Common myeloid progenitor, CD34-positive (primary cell): ENCODE measurements around the gene GRK4.

ENCODE experiments used
- CTCF ChIA-PET: fragments of 350-600 bp; sonication (Branson Sonifier 250); formaldehyde crosslinking; loops from one replicate; lab custom pipeline; 2021; ENCODE audit warnings: antibody characterized with exemption; lab: Charles Lee
- POLR2A ChIA-PET: fragments of 350-600 bp; sonication (Branson Sonifier 250); formaldehyde crosslinking; loops from one replicate; lab custom pipeline; 2021; ENCODE audit warnings: antibody characterized with exemption; lab: Charles Lee
- DNase-seq, 3 donors: peaks; one replicate each; pipeline versions ENCODE4 v3.0.0 to v3.0.0-alpha.2; 2013
- H3K27ac ChIP-seq, 2 experiments: 1 replicate in 1 of 2; 2 replicates in 1 of 2; pipeline ENCODE4 v1.7.0; 2013; ENCODE audit warnings: inconsistent platforms in 2 of 2, low read length in 2 of 2, mild to moderate bottlenecking in 2 of 2, low read depth in 1 of 2, moderate library complexity in 1 of 2; ENCODE audit not compliant: severe bottlenecking in 2 of 2, insufficient read depth in 1 of 2, poor library complexity in 1 of 2
- H3K27me3 ChIP-seq, 5 experiments: replicated peaks in 2 of 5; 1 replicate in 3 of 5; 2 replicates in 2 of 5; pipeline versions ENCODE4 v1.6.1 to v1.7.0; 2013; ENCODE audit warnings: low read length in 4 of 5, mild to moderate bottlenecking in 2 of 5, moderate library complexity in 2 of 5, inconsistent platforms in 1 of 5; ENCODE audit not compliant: insufficient read depth in 5 of 5, control insufficient read depth in 4 of 5
- H3K36me3 ChIP-seq, 4 experiments: 1 replicate in 2 of 4; 2 replicates in 2 of 4; pipeline versions ENCODE4 v1.6.1 to v1.7.0; 2013; ENCODE audit warnings: low read length in 3 of 4, control low read depth in 1 of 4, mild to moderate bottlenecking in 1 of 4; ENCODE audit not compliant: control insufficient read depth in 4 of 4, insufficient read depth in 4 of 4
- H3K4me1 ChIP-seq, 4 experiments: 1 replicate in 3 of 4; 2 replicates in 1 of 4; pipeline versions ENCODE4 v1.6.1 to v1.7.1; 2013; ENCODE audit warnings: low read length in 3 of 4, mild to moderate bottlenecking in 3 of 4, control low read depth in 1 of 4, inconsistent platforms in 1 of 4, moderate library complexity in 1 of 4; ENCODE audit not compliant: control insufficient read depth in 4 of 4, insufficient read depth in 4 of 4; ENCODE audit errors: control extremely low read depth in 1 of 4
- H3K4me3 ChIP-seq, 7 experiments: 1 replicate in 4 of 7; 2 replicates in 3 of 7; pipeline versions ENCODE4 v1.5.1 to v1.7.0; 2013; ENCODE audit warnings: mild to moderate bottlenecking in 7 of 7, low read length in 6 of 7, moderate library complexity in 6 of 7, inconsistent platforms in 2 of 7, low read depth in 2 of 7, control low read depth in 1 of 7; ENCODE audit not compliant: insufficient read depth in 4 of 7, control insufficient read depth in 1 of 7; ENCODE audit errors: extremely low read depth in 1 of 7
- H3K9me3 ChIP-seq, 5 experiments: 1 replicate in 4 of 5; 2 replicates in 1 of 5; pipeline versions ENCODE4 v1.6.1 to v1.7.1; 2013; ENCODE audit warnings: low read length in 4 of 5, mild to moderate bottlenecking in 2 of 5, inconsistent platforms in 1 of 5, low read depth in 1 of 5, moderate library complexity in 1 of 5; ENCODE audit not compliant: control insufficient read depth in 4 of 5, insufficient read depth in 2 of 5; ENCODE audit errors: control extremely low read depth in 1 of 5
- WGBS: methylation state at CpG from one replicate; pipeline ENCODE4 v1.1.5; 2013; ENCODE audit not compliant: insufficient coverage; 5-methylcytosine and 5-hydroxymethylcytosine counted together

Gene GRK4

DNA sequence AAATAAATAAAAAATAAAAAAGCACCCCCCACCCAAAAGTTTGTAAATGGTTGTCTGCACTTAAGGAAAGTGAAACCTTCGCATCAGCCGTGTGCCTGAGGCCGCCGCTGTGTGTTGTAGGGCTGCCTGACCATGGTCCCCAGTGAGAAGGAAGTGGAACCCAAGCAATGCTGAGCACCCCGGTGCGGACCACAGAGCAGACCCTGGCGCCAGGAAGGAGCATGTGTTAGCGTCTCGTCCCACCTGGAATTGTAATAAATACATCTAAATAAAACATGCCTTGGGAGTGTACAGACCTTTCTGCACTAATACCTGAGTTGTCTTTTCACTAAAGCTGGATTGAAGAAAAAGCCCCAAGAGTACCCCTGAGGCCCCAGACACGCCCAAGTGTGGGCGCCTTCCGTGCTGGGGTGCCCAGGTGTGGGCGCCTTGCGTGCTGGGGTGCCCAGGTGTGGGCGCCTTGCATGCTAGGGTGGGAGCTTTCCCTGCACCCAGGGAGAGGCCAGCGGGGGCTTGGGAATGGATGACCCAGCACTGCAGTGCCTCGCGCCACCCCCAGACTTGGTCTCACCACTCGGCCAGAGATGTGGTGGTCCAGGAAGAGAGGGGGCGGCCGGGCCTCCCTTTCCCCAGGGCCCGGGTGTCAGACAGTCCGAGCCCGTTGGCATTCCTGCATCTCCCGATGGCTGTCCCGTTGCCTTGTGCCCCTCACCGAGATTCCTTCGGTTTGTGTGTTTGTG lies 77.3 kb downstream of the GRK4 start:
- WGBS = 86% methylated on average over 23 of the region's 28 CpGs
- Histone ChIP-seq H3K4me1 (peaks cover 3 to 52% (median 34%) of the 10 kb centered on the region in 4 experiments), H3K27me3 (no peaks in the 10 kb centered on the region), H3K36me3 (no peaks in the 10 kb centered on the region), H3K4me3 (peak overlapping the region in 4 of 7 experiments; percentile 48 to 82 (median 71)), H3K9me3 (no peaks in the 10 kb centered on the region), H3K27ac (no peak overlapping the region)
- DNase-seq = no peak
- ChIA-PET CTCF (interaction anchor here (1.0 to 1.5 kb wide), 3 partner anchors 8 to 63 kb away, joined by 3 to 5 read pairs (median 3); no protein-coding TSS in a partner anchor), POLR2A (no interaction called here)

DNA sequence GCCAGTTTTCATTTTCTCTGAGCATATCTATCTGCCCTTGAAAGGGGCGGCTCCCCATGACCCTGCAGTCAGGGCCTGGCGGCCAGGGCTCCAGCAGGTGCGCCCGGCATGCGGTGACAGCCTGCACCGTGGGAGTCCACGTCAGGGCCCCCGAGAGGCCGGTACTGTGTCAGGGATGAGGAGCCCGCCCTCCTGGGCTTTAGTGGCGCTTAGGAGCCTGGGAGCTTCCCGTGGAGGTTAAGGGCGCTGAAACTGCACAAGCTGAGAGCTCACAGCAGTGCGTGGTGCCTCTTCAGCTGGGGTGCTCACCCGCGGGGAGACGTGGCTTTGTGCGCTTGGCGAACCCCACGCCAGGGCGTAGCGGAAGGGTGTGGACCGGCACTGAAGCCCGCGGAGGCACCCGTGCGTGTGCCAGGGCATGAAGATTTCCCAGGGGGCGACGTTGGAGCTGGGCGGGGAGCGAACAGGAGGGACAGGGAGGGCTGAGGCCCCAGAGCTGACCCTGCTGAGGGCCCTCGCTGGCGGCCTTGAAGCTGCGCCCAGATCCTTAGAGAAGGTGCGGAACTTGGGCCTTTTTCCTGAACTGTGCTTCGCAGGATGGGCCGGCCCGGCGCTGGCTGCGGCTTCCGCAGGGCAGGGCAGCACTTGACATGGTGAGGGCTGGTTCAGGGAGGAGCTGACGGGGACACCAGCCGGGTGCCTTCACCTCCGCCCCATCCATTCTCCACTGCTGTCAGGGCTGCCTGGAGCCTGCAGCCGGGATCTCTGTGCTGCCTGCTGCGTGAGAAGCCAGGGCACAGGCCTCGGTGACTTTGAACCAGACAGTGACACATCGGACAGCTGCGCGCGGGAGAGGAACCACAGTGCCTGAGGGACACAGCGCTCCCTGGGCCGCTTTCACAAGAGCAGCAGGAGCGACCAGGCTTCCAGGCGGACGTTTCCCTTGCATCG lies 78.1 kb downstream of the GRK4 start:
- WGBS = 12% methylated on average over 42 of the region's 57 CpGs
- Histone ChIP-seq H3K36me3 (no peaks in the 10 kb centered on the region), H3K9me3 (no peaks in the 10 kb centered on the region), H3K4me1 (peaks cover 6 to 57% (median 36%) of the 10 kb centered on the region in 4 experiments), H3K27ac (peak overlapping the region in 1 of 2 experiments; percentile 39), H3K27me3 (no peaks in the 10 kb centered on the region), H3K4me3 (peak overlapping the region in 6 of 7 experiments; percentile 30 to 82 (median 57))
- peak; percentile 54 to 78 (median 74) for DNase-seq
- ChIA-PET POLR2A (interaction anchor here (0.8 kb wide), 1 partner anchor 12 kb away, joined by 3 read pairs; no protein-coding TSS in a partner anchor), CTCF (interaction anchor here (0.6 to 1.3 kb wide), 6 partner anchors 9 to 78 kb away, joined by 3 to 5 read pairs (median 3); partner anchors contain the start of genes GRK4 and NOP14)

DNA sequence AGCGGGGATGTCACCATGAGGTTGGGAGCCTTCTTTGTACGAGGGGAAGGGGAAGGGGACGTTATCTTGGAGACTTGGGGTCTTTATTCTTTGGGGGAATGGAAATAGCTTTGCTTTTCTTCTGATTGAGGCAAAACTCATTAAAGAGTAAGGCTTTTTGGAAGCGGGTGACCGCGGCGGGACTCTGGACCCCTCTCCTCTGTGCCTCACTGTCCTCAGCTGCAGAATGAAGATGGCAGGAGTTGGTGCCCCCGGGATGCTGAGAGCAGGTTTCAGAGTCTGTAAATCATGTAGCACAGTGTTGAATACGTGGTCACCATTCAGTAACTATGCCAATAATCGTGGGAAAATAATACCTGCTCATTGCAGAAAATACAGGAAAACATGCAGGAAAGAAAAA lies 78.9 kb downstream of the GRK4 start:
- POLR2A ChIA-PET = no interaction called here
- H3K4me3 ChIP-seq = peak overlapping the region in 5 of 7 experiments; percentile 30 to 82 (median 66)
- H3K4me1 ChIP-seq = peaks cover 6 to 55% (median 36%) of the 10 kb centered on the region in 4 experiments
- no peaks in the 10 kb centered on the region for H3K36me3 ChIP-seq
- DNase-seq = no peak
- CTCF ChIA-PET = interaction anchor here (0.6 to 1.3 kb wide), 4 partner anchors 41 to 79 kb away, joined by 3 to 5 read pairs (median 3); partner anchors contain the start of genes GRK4 and NOP14
- H3K27me3 ChIP-seq = no peaks in the 10 kb centered on the region
- H3K27ac ChIP-seq = peak overlapping the region in 1 of 2 experiments; percentile 39
- H3K9me3 ChIP-seq = no peaks in the 10 kb centered on the region
- 51% methylated on average over 10 of the region's 10 CpGs for whole genome bisulfite sequencing

DNA sequence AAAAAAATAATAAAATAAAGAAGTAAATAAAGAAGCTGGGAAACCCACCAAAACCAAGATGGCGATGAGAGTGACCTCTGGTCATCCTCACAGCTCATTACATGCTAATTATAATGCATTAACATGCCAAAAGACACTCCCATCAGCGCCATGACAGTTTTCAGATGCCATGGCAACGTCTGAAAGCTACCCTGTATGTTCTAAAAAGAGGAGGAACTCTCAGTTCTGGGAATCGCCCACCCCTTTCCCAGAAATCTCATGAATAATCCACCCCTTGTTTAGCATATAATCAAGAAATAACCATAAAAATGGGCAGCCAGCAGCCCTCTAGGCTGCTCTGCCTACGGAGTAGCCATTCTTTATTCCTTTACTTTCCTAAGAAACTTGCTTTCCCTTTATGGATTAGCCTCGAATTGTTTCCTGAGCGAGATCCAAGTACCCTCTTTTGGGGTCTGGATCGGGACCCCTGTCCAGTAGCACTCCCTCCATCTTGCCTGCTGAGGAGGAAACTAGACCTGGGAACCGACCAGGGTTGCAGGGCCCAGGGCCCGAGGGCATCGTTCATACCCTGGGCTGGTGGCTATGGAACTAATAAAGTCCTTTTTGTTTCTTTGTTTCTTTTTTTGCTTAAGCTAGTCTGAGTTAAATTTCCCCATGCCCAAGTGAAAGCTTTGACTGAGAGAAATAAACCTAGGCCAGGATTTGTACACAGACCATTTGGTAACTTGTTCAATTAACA lies 80.1 kb downstream of the GRK4 start:
- no peaks in the 10 kb centered on the region for H3K9me3 ChIP-seq
- ChIA-PET POLR2A (interaction anchor here (0.6 to 0.7 kb wide), 2 partner anchors 39 to 80 kb away, joined by 3 read pairs; no protein-coding TSS in a partner anchor), CTCF (interaction anchor here (0.6 to 4.0 kb wide), 8 partner anchors 9 to 89 kb away, joined by 3 to 15 read pairs (median 4); partner anchors contain the start of gene HTT-AS)
- H3K27ac ChIP-seq = no peak overlapping the region
- no peaks in the 10 kb centered on the region for H3K36me3 ChIP-seq
- 91% methylated on average over 9 of the region's 11 CpGs for WGBS
- DNase-seq = no peak
- no peaks in the 10 kb centered on the region for H3K27me3 ChIP-seq
- H3K4me3 ChIP-seq = no peak overlapping the region
- H3K4me1 ChIP-seq = peaks cover 6 to 49% (median 28%) of the 10 kb centered on the region in 4 experiments

DNA sequence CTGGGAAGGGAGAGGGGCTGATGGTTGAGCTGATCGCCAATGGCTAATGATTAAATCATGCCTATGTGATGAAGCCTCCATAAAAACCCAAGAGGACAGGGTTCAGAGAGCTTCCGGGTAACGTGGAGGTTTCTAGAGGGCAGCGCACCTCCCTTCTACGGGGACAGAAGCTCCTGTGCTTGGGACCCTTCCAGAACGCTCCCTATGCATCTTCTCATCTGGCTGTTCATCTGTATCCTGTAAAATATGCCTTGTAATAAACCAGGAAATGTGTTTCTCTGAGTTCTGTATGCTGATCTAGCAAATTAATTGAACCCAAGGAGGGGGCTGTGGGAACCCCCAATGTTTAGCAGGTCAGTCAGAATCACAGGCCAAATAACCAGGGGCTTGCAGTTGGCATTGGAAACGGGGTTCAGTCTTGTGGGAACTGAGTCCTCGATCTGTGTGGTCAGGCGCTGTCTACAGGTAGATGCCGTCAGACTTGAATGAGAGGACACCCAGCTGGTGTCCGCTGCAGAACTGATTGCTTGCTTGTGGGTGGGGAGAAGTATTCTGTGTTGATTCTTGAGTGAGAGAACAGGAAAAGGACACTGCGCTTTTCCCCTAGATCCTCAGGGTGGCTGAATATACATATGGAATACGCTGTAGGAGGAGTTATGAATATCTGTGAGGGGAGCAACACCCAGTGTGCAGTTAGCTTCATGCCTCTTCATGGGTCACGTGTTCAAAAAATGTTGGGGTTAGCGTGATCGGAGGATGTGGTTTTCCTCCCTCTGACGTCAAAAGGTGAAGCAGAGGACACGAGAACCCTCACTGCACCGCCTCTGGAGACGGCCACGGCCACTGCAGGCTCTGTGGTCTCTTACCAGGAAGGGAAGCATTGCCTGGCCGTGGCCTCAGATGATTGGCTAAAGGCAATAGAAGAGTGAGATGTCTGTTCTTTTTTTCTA lies 81.8 kb downstream of the GRK4 start:
- Histone ChIP-seq H3K27me3 (no peaks in the 10 kb centered on the region), H3K4me1 (peaks cover 6 to 45% (median 26%) of the 10 kb centered on the region in 4 experiments), H3K36me3 (no peaks in the 10 kb centered on the region), H3K27ac (peak overlapping the region in 1 of 2 experiments; percentile 60), H3K9me3 (no peaks in the 10 kb centered on the region), H3K4me3 (peak overlapping the region in 1 of 7 experiments; percentile 13)
- CTCF ChIA-PET = interaction anchor here (1.1 to 4.0 kb wide), 12 partner anchors 10 to 96 kb away, joined by 3 to 21 read pairs (median 5); partner anchors contain the start of genes GRK4, HTT-AS and NOP14
- WGBS = 47% methylated on average over 21 of the region's 22 CpGs
- DNase-seq = peak; percentile 95 to 97 (median 97)
- POLR2A ChIA-PET = interaction anchor here (0.7 kb wide), 1 partner anchor 37 kb away, joined by 3 read pairs; no protein-coding TSS in a partner anchor
